Testis (tissue), 3 donors: ENCODE results near the gene TAS1R1. TPM values are rescaled to one million over a fixed set of nuclear protein-coding genes. Genes with fewer than 3 reads are reported as not detected.

Experiments used
- DNase-seq: peaks from one replicate; pipeline ENCODE4 v3.0.0-alpha.2; 2019
- H3K27ac ChIP-seq, 2 donors: fragments of 200-600 bp; sonication (generic); one replicate each; pipeline ENCODE4 v1.5.1; 2019
- H3K27me3 ChIP-seq: fragments of 200-600 bp; sonication (generic); one replicate; pipeline ENCODE4 v1.5.1; 2019
- H3K36me3 ChIP-seq: fragments of 200-600 bp; sonication (generic); one replicate; pipeline ENCODE4 v1.5.1; 2017; ENCODE audit warnings: low read depth; ENCODE audit errors: missing control alignments
- H3K4me1 ChIP-seq: fragments of 200-600 bp; sonication (generic); one replicate; pipeline ENCODE4 v1.5.1; 2019
- H3K4me3 ChIP-seq, 2 donors: fragments of 200-600 bp; sonication (generic); one replicate each; pipeline ENCODE4 v1.5.1; 2017 to 2019
- H3K9me3 ChIP-seq: fragments of 200-600 bp; sonication (generic); one replicate; pipeline ENCODE4 v1.5.1; 2017
- CTCF ChIP-seq, 3 experiments: fragments of 450-650 bp in 2 of 3; fragments of 200-600 bp in 1 of 3; sonication (generic) in 1 of 3; IDR thresholded peaks; one replicate each; pipeline ENCODE4 v1.5.1; 2016 to 2019; ENCODE audit warnings: antibody characterized with exemption in 3 of 3, mild to moderate bottlenecking in 2 of 3, moderate library complexity in 1 of 3
- POLR2A ChIP-seq: fragments of 450-650 bp; IDR thresholded peaks from one replicate; pipeline ENCODE4 v1.6.1; 2017; ENCODE audit warnings: antibody characterized with exemption, mild to moderate bottlenecking, moderate library complexity
- WGBS, 2 donors: methylation state at CpG; one replicate each; pipeline ENCODE4 v1.1.5; 2018; 5-methylcytosine and 5-hydroxymethylcytosine counted together
- intact Hi-C: fragments of 100-400 bp; cut with DNase I; formaldehyde crosslinking; loops from one replicate; pipeline ENCODE4 v1.15.1; 2023; ENCODE audit warnings: low total_unique reads
- polyA plus RNA-seq: library from polyadenylated mRNA; stranded (reverse); fragments of 350-450 nt; fragmentation: Illumina TruSeq; extraction: RNeasy Lipid Tissue Mini Kit (QIAGEN cat#74804); gene quantifications from one replicate; pipeline ENCODE4 v1.2.3, GENCODE V29; 2014; ENCODE audit warnings: low read depth, low replicate concordance; ENCODE audit not compliant: insufficient read depth
- total RNA-seq, 2 donors: library from RNA; depleted of rRNA; stranded (reverse); fragments of >200 nt; gene quantifications; one replicate each; pipeline ENCODE4 v1.2.3, GENCODE V29; 2016

Gene TAS1R1
- total and polyA plus RNA-seq, 3 donors from 2014 or later, result 5.1 to 5.6 (median 5.3) TPM

GRCh38 chr1:6510493-6510892, 44.6 kb upstream of the TAS1R1 start:
- Histone ChIP-seq H3K27ac (no peak overlapping the region), H3K4me3 (no peak overlapping the region), H3K9me3 (no peaks in the 10 kb centered on the region), H3K4me1 (peaks cover 6% of the 10 kb centered on the region), H3K27me3 (no peaks in the 10 kb centered on the region), H3K36me3 (no peaks in the 10 kb centered on the region)
- intact Hi-C loops, result no loop called here
- DNase-seq, result no peak
- no peak for TF ChIP-seq POLR2A
- no peak for TF ChIP-seq CTCF (IDR thresholded peaks at IDR 0.05)
- 89 to 96% methylated on average over 5 to 6 of the region's 6 CpGs for WGBS, 2 donors

- intact Hi-C loops, result no loop called here
- Histone ChIP-seq H3K4me3 (no peak overlapping the region), H3K27me3 (no peaks in the 10 kb centered on the region), H3K9me3 (no peaks in the 10 kb centered on the region), H3K4me1 (peaks cover 6% of the 10 kb centered on the region), H3K36me3 (no peaks in the 10 kb centered on the region), H3K27ac (no peak overlapping the region)
- no peak for TF ChIP-seq CTCF (IDR thresholded peaks at IDR 0.05)
- no peak for TF ChIP-seq POLR2A
- 66 to 74% methylated on average over 5 of the region's 6 CpGs for WGBS, 2 donors
- no peak for DNase-seq
These were observed 44.1 kb upstream of the TAS1R1 start for GRCh38 chr1:6511056-6511455.

- WGBS, 2 donors, result 85 to 86% methylated on average over 4 to 16 of the region's 16 CpGs
- H3K36me3 ChIP-seq, result no peaks in the 10 kb centered on the region
- peaks cover 6% of the 10 kb centered on the region for H3K4me1 ChIP-seq
- H3K4me3 ChIP-seq, result no peak overlapping the region
- no peak for TF ChIP-seq POLR2A
- TF ChIP-seq CTCF (IDR thresholded peaks at IDR 0.05), result no peak
- H3K27ac ChIP-seq, result no peak overlapping the region
- DNase-seq, result no peak
- intact Hi-C loops, result no loop called here
- H3K9me3 ChIP-seq, result no peaks in the 10 kb centered on the region
- H3K27me3 ChIP-seq, result no peaks in the 10 kb centered on the region
These were observed 43.4 kb upstream of the TAS1R1 start for GRCh38 chr1:6511561-6512244.

GRCh38 chr1:6512245-6512907, 42.7 kb upstream of the TAS1R1 start:
- WGBS, 2 donors, result 87 to 96% methylated on average over 4 to 19 of the region's 19 CpGs
- Histone ChIP-seq H3K4me3 (no peak overlapping the region), H3K9me3 (no peaks in the 10 kb centered on the region), H3K27me3 (no peaks in the 10 kb centered on the region), H3K27ac (no peak overlapping the region), H3K4me1 (peaks cover 3% of the 10 kb centered on the region), H3K36me3 (no peaks in the 10 kb centered on the region)
- TF ChIP-seq CTCF (IDR thresholded peaks at IDR 0.05) (no peak), POLR2A (no peak)
- intact Hi-C loops, result no loop called here
- no peak for DNase-seq

- H3K9me3 ChIP-seq, result no peaks in the 10 kb centered on the region
- intact Hi-C loops, result no loop called here
- DNase-seq, result no peak
- no peak overlapping the region for H3K27ac ChIP-seq
- H3K36me3 ChIP-seq, result no peaks in the 10 kb centered on the region
- TF ChIP-seq POLR2A (no peak), CTCF (IDR thresholded peaks at IDR 0.05) (no peak)
- no peak overlapping the region for H3K4me3 ChIP-seq
- no peaks in the 10 kb centered on the region for H3K4me1 ChIP-seq
- H3K27me3 ChIP-seq, result no peaks in the 10 kb centered on the region
- 89 to 100% methylated on average over 2 to 8 of the region's 8 CpGs for WGBS, 2 donors
These were observed 42.2 kb upstream of the TAS1R1 start for GRCh38 chr1:6512908-6513280.
